MM.1S (cell line): ENCODE measurements around the gene POLE.

Experiments used
- DNase-seq: peaks from one replicate; pipeline ENCODE4 v3.0.0-alpha.2; 2015
- H2AFZ ChIP-seq: fragments of 300-600 bp; sonication (generic); 2 replicates; pipeline ENCODE4 v1.6.0; 2016; ENCODE audit warnings: antibody characterized with exemption, low read length
- H3F3A ChIP-seq: fragments of 300-600 bp; sonication (generic); 2 replicates; pipeline ENCODE4 v1.6.1; 2016; ENCODE audit warnings: mild to moderate bottlenecking, antibody characterized with exemption, low read length, moderate library complexity, mixed read lengths; ENCODE audit not compliant: insufficient read depth
- H3K27ac ChIP-seq: fragments of 300-600 bp; sonication (generic); 2 replicates; pipeline ENCODE4 v1.5.1; 2016; ENCODE audit warnings: mild to moderate bottlenecking, low read length
- H3K27me3 ChIP-seq: fragments of 300-600 bp; sonication (generic); replicated peaks from 2 replicates; pipeline ENCODE4 v1.6.0; 2016; ENCODE audit warnings: low read length; ENCODE audit not compliant: insufficient read depth
- H3K36me3 ChIP-seq: fragments of 300-600 bp; sonication (generic); replicated peaks from 2 replicates; pipeline ENCODE4 v1.6.1; 2016; ENCODE audit warnings: mild to moderate bottlenecking, low read length, mixed read lengths; ENCODE audit not compliant: insufficient read depth
- H3K4me1 ChIP-seq: fragments of 300-600 bp; sonication (generic); 2 replicates; pipeline ENCODE4 v1.6.1; 2016; ENCODE audit warnings: low read length, mixed read lengths
- H3K4me2 ChIP-seq: fragments of 300-600 bp; sonication (generic); 2 replicates; pipeline ENCODE4 v1.6.0; 2016; ENCODE audit warnings: low read depth, low read length
- H3K4me3 ChIP-seq: fragments of 300-600 bp; sonication (generic); 2 replicates; pipeline ENCODE4 v1.5.1; 2016; ENCODE audit warnings: low read length, mixed read lengths
- H3K79me2 ChIP-seq: fragments of 300-600 bp; sonication (generic); 2 replicates; pipeline ENCODE4 v1.6.1; 2016; ENCODE audit warnings: mixed run types, low read length, mixed read lengths
- H3K9ac ChIP-seq: fragments of 300-600 bp; sonication (generic); 2 replicates; pipeline ENCODE4 v1.6.1; 2016; ENCODE audit warnings: low read length, mixed read lengths
- H3K9me2 ChIP-seq: fragments of 300-600 bp; sonication (generic); replicated peaks from 2 replicates; pipeline ENCODE4 v1.6.1; 2016; ENCODE audit warnings: mild to moderate bottlenecking, low read length, mixed read lengths; ENCODE audit not compliant: insufficient read depth
- H3K9me3 ChIP-seq: fragments of 300-600 bp; sonication (generic); replicated peaks from 2 replicates; pipeline ENCODE4 v1.6.1; 2016; ENCODE audit warnings: mild to moderate bottlenecking, low read length, mixed read lengths; ENCODE audit not compliant: insufficient read depth
- H4K20me1 ChIP-seq: fragments of 300-600 bp; sonication (generic); 2 replicates; pipeline ENCODE4 v1.6.1; 2016; ENCODE audit warnings: mild to moderate bottlenecking, low read length, moderate library complexity, mixed read lengths; ENCODE audit not compliant: insufficient read depth
- CTCF ChIP-seq: fragments of 300-600 bp; sonication (generic); IDR thresholded peaks from 2 replicates; pipeline ENCODE4 v1.5.1; 2016; ENCODE audit warnings: antibody characterized with exemption, low read length, mixed read lengths
- EZH2 ChIP-seq: fragments of 300-600 bp; sonication (generic); optimal IDR thresholded peaks from 2 replicates; pipeline ENCODE3; 2017; ENCODE audit warnings: low read depth, mild to moderate bottlenecking, antibody characterized with exemption, low read length, mixed read lengths
- EZH2phosphoT487 ChIP-seq: fragments of 300-600 bp; sonication (generic); IDR thresholded peaks from 2 replicates; pipeline ENCODE4 v1.6.1; 2018; ENCODE audit warnings: antibody characterized with exemption, low read length

The POLE gene

GRCh38 chr12:132574271-132574996 lies 112.7 kb downstream of the POLE start:
- Histone ChIP-seq H3K4me2 (no peak overlapping the region), H3K27ac (no peak overlapping the region), H3K9me2 (no peaks in the 10 kb centered on the region), H3K4me3 (no peak overlapping the region), H3K4me1 (no peaks in the 10 kb centered on the region), H3K79me2 (no peaks in the 10 kb centered on the region), H3K9me3 (no peaks in the 10 kb centered on the region), H4K20me1 (no peaks in the 10 kb centered on the region), H3K36me3 (no peaks in the 10 kb centered on the region), H3K9ac (no peak overlapping the region), H2AFZ (no peak overlapping the region), H3K27me3 (no peaks in the 10 kb centered on the region), H3F3A (no peaks in the 10 kb centered on the region)
- no peak for DNase-seq
- TF ChIP-seq CTCF (no peak), EZH2phosphoT487 (no peak), EZH2 (no peak)
